ENCODE results near the gene CYB561.
"Not testable (repeated sequence)": the region's sequence is repeated elsewhere in the genome, so short reads cannot be mapped to it uniquely, and the experiment has no call there.

- TF ChIP-seq CTCF (conservative IDR thresholded peaks at IDR 0.05; ENCODE audit: low read length); EZH2phosphoT487 (IDR thresholded peaks at IDR 0.05; ENCODE audit: borderline replicate concordance): not testable (repeated sequence)
Observed at GRCh38 chr17:63468099-63468498, 22.0 kb upstream of the CYB561 start.

Data from Loucy (cell line).